ENCODE results near the gene ADAT3. TPM values are rescaled to one million over a fixed set of nuclear protein-coding genes. Genes with fewer than 3 reads are reported as not detected.

ADAT3 gene
- total and polyA plus RNA-seq, 4 donors, result 1.3 to 3.3 (median 2.1) TPM

DNA sequence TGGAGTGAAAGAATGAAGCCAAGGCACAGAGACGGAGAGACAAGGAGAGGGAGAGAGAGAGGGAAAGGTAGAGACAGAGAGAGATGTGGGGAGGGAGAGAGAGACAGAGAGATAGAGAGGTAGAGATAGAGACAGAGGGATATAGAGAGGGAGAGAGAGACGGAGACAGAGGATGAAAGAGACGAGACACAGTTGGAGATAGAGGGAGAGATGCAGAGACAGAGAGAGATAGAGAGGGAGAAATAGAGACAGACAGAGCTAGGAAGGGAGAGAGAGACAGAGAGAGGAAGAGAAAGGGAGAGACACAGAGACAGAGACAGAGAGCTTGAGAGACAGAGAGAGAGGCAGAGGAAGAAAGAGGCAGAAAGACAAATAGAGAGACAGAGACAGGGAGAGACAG, 31.2 kb downstream of the ADAT3 start (continued):
- TF ChIP-seq RXRA (IDR thresholded peaks at IDR 0.05), result no peak
- no peak for TF ChIP-seq RAD21 (IDR thresholded peaks at IDR 0.05)
- no peak for TF ChIP-seq YY1 (IDR thresholded peaks at IDR 0.05)
- TF ChIP-seq GABPA (IDR thresholded peaks at IDR 0.05 in 1 of 2, conservative IDR thresholded peaks at IDR 0.05 in 1 of 2), result no peak
- no peak for TF ChIP-seq JUND (IDR thresholded peaks at IDR 0.05)
- no peak for TF ChIP-seq EGR1 (IDR thresholded peaks at IDR 0.05; ENCODE audit: low read depth in 2 of 2)
- TF ChIP-seq, protein P1, sequence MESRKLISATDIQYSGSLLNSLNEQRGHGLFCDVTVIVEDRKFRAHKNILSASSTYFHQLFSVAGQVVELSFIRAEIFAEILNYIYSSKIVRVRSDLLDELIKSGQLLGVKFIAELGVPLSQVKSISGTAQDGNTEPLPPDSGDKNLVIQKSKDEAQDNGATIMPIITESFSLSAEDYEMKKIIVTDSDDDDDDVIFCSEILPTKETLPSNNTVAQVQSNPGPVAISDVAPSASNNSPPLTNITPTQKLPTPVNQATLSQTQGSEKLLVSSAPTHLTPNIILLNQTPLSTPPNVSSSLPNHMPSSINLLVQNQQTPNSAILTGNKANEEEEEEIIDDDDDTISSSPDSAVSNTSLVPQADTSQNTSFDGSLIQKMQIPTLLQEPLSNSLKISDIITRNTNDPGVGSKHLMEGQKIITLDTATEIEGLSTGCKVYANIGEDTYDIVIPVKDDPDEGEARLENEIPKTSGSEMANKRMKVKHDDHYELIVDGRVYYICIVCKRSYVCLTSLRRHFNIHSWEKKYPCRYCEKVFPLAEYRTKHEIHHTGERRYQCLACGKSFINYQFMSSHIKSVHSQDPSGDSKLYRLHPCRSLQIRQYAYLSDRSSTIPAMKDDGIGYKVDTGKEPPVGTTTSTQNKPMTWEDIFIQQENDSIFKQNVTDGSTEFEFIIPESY (IDR thresholded peaks at IDR 0.05), result no peak
- no peak for TF ChIP-seq SP1 (IDR thresholded peaks at IDR 0.05)
- TF ChIP-seq, protein P2, sequence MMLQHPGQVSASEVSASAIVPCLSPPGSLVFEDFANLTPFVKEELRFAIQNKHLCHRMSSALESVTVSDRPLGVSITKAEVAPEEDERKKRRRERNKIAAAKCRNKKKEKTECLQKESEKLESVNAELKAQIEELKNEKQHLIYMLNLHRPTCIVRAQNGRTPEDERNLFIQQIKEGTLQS (IDR thresholded peaks at IDR 0.05), result no peak

DNA sequence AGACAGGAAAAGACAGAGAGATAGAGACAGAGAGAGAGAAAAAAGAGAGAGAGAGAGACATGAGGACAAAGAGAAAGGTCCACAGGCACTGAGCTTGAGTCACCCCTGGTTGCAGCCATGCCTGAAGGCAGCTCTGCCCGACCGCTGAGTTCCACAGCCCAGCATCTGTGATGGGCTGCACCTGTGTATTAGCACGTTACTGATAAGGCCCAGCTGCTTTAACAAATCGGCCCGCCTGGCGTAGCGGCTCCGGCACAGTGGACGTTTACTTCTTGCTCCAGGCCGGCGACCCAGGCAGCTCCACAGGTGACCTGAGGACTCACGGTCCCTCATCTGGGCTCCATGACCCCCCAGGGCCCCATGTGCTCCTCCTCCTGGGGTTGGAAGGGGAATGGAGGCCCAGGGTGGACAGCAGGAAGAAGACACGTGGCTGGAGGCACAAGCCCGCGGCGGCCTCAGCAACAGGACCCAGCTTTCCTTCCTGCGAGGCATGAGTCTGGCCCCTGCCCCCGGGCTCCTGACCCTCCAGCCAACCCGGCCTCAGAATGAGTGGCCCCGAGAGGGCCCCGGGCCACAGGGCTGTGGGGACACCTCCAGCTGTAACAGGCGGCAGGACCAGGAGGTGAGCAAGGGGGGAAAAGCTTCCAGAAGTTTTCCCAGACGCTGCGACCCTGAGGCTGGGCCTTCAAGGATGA, 31.9 kb downstream of the ADAT3 start:
- TF ChIP-seq, protein P2 (IDR thresholded peaks at IDR 0.05), result no peak
- TF ChIP-seq, protein P3, sequence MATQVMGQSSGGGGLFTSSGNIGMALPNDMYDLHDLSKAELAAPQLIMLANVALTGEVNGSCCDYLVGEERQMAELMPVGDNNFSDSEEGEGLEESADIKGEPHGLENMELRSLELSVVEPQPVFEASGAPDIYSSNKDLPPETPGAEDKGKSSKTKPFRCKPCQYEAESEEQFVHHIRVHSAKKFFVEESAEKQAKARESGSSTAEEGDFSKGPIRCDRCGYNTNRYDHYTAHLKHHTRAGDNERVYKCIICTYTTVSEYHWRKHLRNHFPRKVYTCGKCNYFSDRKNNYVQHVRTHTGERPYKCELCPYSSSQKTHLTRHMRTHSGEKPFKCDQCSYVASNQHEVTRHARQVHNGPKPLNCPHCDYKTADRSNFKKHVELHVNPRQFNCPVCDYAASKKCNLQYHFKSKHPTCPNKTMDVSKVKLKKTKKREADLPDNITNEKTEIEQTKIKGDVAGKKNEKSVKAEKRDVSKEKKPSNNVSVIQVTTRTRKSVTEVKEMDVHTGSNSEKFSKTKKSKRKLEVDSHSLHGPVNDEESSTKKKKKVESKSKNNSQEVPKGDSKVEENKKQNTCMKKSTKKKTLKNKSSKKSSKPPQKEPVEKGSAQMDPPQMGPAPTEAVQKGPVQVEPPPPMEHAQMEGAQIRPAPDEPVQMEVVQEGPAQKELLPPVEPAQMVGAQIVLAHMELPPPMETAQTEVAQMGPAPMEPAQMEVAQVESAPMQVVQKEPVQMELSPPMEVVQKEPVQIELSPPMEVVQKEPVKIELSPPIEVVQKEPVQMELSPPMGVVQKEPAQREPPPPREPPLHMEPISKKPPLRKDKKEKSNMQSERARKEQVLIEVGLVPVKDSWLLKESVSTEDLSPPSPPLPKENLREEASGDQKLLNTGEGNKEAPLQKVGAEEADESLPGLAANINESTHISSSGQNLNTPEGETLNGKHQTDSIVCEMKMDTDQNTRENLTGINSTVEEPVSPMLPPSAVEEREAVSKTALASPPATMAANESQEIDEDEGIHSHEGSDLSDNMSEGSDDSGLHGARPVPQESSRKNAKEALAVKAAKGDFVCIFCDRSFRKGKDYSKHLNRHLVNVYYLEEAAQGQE (IDR thresholded peaks at IDR 0.05), result no peak
- TF ChIP-seq FOXA2 (IDR thresholded peaks at IDR 0.05) (no peak), RAD21 (IDR thresholded peaks at IDR 0.05) (no peak), HNF4A (conservative IDR thresholded peaks at IDR 0.05) (no peak), JUND (IDR thresholded peaks at IDR 0.05) (no peak), SP1 (IDR thresholded peaks at IDR 0.05) (no peak)
- TF ChIP-seq, protein P1 (IDR thresholded peaks at IDR 0.05), result no peak
- TF ChIP-seq, protein P4, sequence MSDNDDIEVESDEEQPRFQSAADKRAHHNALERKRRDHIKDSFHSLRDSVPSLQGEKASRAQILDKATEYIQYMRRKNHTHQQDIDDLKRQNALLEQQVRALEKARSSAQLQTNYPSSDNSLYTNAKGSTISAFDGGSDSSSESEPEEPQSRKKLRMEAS (IDR thresholded peaks at IDR 0.05), result no peak
- H3K36me3 ChIP-seq (ENCODE audit: control insufficient read depth in 4 of 4, insufficient read depth in 3 of 4, low read depth in 1 of 4, low read length in 3 of 4), result no peaks in the 10 kb centered on the region
- H3K27ac ChIP-seq (ENCODE audit: low read depth in 1 of 2, low read length in 2 of 2), result no peak overlapping the region
- 90% methylated on average over 24 of the region's 24 CpGs for WGBS
- H3K4me1 ChIP-seq (ENCODE audit: control insufficient read depth in 4 of 4, insufficient read depth in 4 of 4, low read length in 3 of 4), result peaks cover 0 to 9% (median 3%) of the 10 kb centered on the region in 4 donors
- no peak for DNase-seq (ENCODE audit: low spot score)
- H3K4me3 ChIP-seq (ENCODE audit: low read depth in 1 of 3, low read length in 3 of 3), result no peak overlapping the region
- H3K9ac ChIP-seq (ENCODE audit: low read depth in 1 of 2, low read length in 2 of 2), result no peak overlapping the region
- H3K9me3 ChIP-seq (ENCODE audit: control insufficient read depth in 4 of 4, low read length in 3 of 4), result no peaks in the 10 kb centered on the region
- H3K27me3 ChIP-seq (ENCODE audit: control insufficient read depth in 4 of 4, insufficient read depth in 4 of 4, low read length in 3 of 4), result no peaks in the 10 kb centered on the region
